ENCODE data around the gene RAMACL. TPM values are rescaled to one million over a fixed set of nuclear protein-coding genes. Genes with fewer than 3 reads are reported as not detected.
"Not testable (repeated sequence)": the region's sequence is repeated elsewhere in the genome, so short reads cannot be mapped to it uniquely, and the experiment has no call there.

RAMACL gene
- total and polyA plus RNA-seq, 2 of the 4 experiments (the other 2 are of a cell fraction) = 0.46 to 0.90 TPM

DNA sequence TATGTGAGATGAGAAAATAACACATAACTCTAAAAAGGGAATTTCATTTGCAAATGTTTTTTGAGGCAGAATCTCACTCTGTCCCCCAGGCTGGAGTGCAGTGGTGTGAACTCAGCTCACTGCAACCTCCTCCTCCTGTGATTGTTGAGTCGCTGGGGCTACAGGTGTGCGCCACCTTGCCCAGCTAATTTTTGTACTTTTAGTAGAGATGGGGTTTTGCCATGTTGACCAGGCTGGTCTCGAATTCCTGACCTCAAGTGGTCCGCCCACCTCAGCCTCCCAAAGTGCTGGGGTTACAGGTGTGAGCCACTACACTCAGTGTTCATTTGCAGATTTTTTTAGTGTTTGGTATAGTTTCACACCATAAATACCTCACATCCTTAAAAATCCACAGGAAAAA is 48.1 kb upstream of the RAMACL start:
- H3K56ac ChIP-seq (ENCODE audit: extremely low read depth, insufficient read depth, low read length); H3K4ac ChIP-seq (ENCODE audit: low read depth, low read length); H2AK5ac ChIP-seq (ENCODE audit: low read depth, low read length); H3K14ac ChIP-seq (replicated peaks; ENCODE audit: low read depth, low read length); H4K91ac ChIP-seq (ENCODE audit: insufficient read depth, low read depth, low read length); H2BK5ac ChIP-seq (ENCODE audit: low read depth, low read length, poor library complexity, severe bottlenecking); H3K27me3 ChIP-seq (ENCODE audit: control insufficient read depth, insufficient read depth, low read length); H4K8ac ChIP-seq (ENCODE audit: low read depth in 2 of 2, low read length in 2 of 2); H3K9me3 ChIP-seq (ENCODE audit: control insufficient read depth, insufficient read depth, low read length); H3K18ac ChIP-seq (ENCODE audit: low read depth, low read length); CTCF ChIA-PET; H3K4me1 ChIP-seq (ENCODE audit: control insufficient read depth, insufficient read depth, low read length); H2AK9ac ChIP-seq (replicated peaks; ENCODE audit: low read depth, low read length, poor library complexity); BruUV-seq (replicated peaks); H4K20me1 ChIP-seq (ENCODE audit: insufficient read depth, low read length); POLR2A ChIA-PET (ENCODE audit: unreplicated experiment); H3K79me1 ChIP-seq (ENCODE audit: low read depth in 1 of 2, low read length in 2 of 2); intact Hi-C loops (cut with micrococcal nuclease); H2BK120ac ChIP-seq (ENCODE audit: low read depth, low read length); H3K23ac ChIP-seq (ENCODE audit: low read depth, low read length); H3K36me3 ChIP-seq (ENCODE audit: control insufficient read depth, insufficient read depth, low read length); DNase-seq; H3K4me3 ChIP-seq (ENCODE audit: insufficient read depth, low read depth, low read length); H3K9me1 ChIP-seq (ENCODE audit: insufficient read depth, low read length); H4K5ac ChIP-seq (ENCODE audit: low read depth, low read length); H3K4me2 ChIP-seq (ENCODE audit: low read depth, low read length); H3K27ac ChIP-seq (ENCODE audit: insufficient read depth, low read length); ATAC-seq (ENCODE audit: low read depth); H2BK15ac ChIP-seq (ENCODE audit: low read depth, low read length); H2AFZ ChIP-seq (replicated peaks; ENCODE audit: low read length, poor library complexity); H3K9ac ChIP-seq (ENCODE audit: low read depth, low read length); dilution Hi-C loops (cut with HindIII; ENCODE audit: low sequenced_read_pairs, unreplicated experiment): not testable (repeated sequence)
- WGBS, 2 experiments (ENCODE audit: extremely low coverage in 2 of 2, insufficient read length in 1 of 2) = no CpG with 5 or more reads among the region's 4 CpGs
- peak overlapping the region; percentile 54; the same call in 1 of the 2 replicates for H2BK20ac ChIP-seq (ENCODE audit: low read depth, low read length)
- in situ Hi-C loops (cut with MboI; ENCODE audit: low sequenced_read_pairs) = loop anchor here (25.0 kb wide), 1 partner anchor 353 kb away; the partner anchor contains the start of gene CEP43

All from IMR-90 (cell line).